Right cardiac atrium (tissue), 5 donors: ENCODE data around the gene SNAPC1. TPM values are rescaled to one million over a fixed set of nuclear protein-coding genes. Genes with fewer than 3 reads are reported as not detected.
A peak's percentile ranks its signal among the peaks of the same experiment; 100 is the strongest.

Experiments used
- ATAC-seq, 2 donors: fragments of 200-7000 bp; cut with Tn5 transposase; one replicate each; pipeline versions ENCODE4 v1.8.0 to v1.9.1; 2020; ENCODE audit warnings: moderate library complexity in 2 of 2, mild to moderate bottlenecking in 1 of 2
- DNase-seq, 3 donors: peaks; one replicate each; pipeline ENCODE4 v3.0.0-alpha.2; 2020
- H3K27ac ChIP-seq: one replicate; pipeline ENCODE4 v1.5.1; 2013; ENCODE audit warnings: mild to moderate bottlenecking, low read length, control low read depth, moderate library complexity
- H3K27me3 ChIP-seq: one replicate; pipeline ENCODE4 v1.6.1; 2013; ENCODE audit not compliant: control insufficient read depth, insufficient read depth
- H3K4me1 ChIP-seq: one replicate; pipeline ENCODE4 v1.6.1; 2013; ENCODE audit warnings: low read length; ENCODE audit not compliant: control insufficient read depth, insufficient read depth
- H3K4me3 ChIP-seq: one replicate; pipeline ENCODE4 v1.5.1; 2013; ENCODE audit warnings: low read length, control low read depth
- H3K9me3 ChIP-seq: one replicate; pipeline ENCODE4 v1.6.1; 2013; ENCODE audit warnings: low read length; ENCODE audit not compliant: control insufficient read depth
- WGBS: extraction: QIAGEN DNeasy Blood & Tissue Kit; methylation state at CpG from one replicate; pipeline ENCODE4 v1.1.7; 2013; 5-methylcytosine and 5-hydroxymethylcytosine counted together
- intact Hi-C, 4 donors: fragments of 100-400 bp; cut with DNase I; formaldehyde crosslinking; loops; one replicate each; pipeline versions ENCODE4 v1.11.0 to v1.14.0; 2022 to 2023
- polyA plus RNA-seq: library from polyadenylated mRNA; stranded (reverse); fragments of 200-250 nt; gene quantifications from one replicate; pipeline ENCODE4 v1.2.3, GENCODE V29; 2013
- total RNA-seq, 4 donors: library from RNA; stranded (reverse); fragmentation: NEBNext Ultra II Directional; extraction: Animal tissue kit (Norgen Biotek cat#: 25700); gene quantifications; one replicate each; pipeline ENCODE4 v1.2.1, GENCODE V29; 2021
- donor health status: healthy with polysubstance abuse.
- donor health status: DM: no; HTN: yes; CAD: no.
- donor health status: DM: no; HTN: no; CAD: no.
- donor health status: DM: no; HTN: yes; CAD: no; lungs with severe emphysema.
- donor health status: DM: yes; HTN: yes; CAD: no.

The SNAPC1 gene
- total and polyA plus RNA-seq, 5 donors, result 6.1 to 12.9 (median 9.1) TPM

DNA sequence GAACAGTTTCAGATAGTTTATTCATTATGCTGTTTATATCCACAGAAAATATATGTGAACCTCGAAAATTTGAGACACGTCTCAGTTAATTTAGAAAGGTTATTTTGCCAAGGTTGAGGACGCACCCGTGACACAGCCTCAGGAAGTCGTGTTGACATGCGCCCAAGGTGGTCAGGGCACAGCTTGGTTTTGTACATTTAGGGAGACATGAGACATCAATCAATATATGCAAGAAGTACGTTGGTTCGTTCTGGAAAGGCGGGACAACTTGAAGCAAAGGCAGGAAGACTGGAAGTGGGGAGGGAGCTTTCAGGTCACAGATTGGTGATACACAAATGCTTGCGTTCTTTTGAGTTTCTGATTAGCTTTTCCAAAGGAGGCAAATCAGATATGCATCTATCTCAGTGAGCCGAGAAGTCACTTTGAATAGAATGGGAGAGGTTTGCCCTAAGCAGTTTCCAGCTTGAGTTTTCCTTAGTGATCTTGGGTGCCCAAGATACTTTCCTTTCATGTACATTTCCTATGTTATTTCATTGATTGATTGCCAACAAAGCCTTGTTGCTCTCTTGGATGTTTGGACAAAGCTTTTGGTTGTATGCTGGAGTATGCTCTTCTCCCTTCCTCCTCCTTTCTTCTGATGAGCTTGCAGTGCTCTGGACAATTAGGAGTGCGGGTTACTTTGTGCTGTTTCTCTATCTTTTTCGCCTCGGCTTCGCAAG is 3.2 kb downstream of the SNAPC1 start:
- H3K4me1 ChIP-seq, result no peaks in the 10 kb centered on the region
- H3K27me3 ChIP-seq, result no peaks in the 10 kb centered on the region
- no peak overlapping the region for H3K4me3 ChIP-seq
- no peaks in the 10 kb centered on the region for H3K9me3 ChIP-seq
- DNase-seq, result no peak
- intact Hi-C loops, result no loop called here
- WGBS, result 64% methylated on average over 15 of the region's 15 CpGs
- H3K27ac ChIP-seq, result peak overlapping the region; percentile 33
- ATAC-seq, result no peak

DNA sequence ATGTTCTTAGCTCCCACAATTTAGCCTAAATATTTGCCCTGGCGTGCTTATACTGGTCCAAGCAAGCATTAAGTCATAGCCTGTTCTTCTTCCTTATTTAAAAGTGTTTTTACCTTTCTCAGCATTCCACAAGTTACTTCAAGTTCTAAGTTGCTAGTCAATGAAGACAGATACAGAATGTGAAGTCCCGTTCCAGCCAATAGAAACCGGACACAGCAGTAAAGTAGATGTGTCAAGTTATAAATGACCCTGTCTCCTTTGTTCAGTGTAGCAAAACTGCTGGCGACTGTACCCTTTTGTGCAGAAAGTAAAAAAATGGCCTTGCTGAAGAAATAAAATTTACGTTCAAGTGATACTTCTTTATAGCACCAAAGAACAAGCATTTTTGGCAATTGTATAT is 3.9 kb downstream of the SNAPC1 start:
- Histone ChIP-seq H3K4me3 (no peak overlapping the region), H3K4me1 (no peaks in the 10 kb centered on the region), H3K27me3 (no peaks in the 10 kb centered on the region), H3K9me3 (no peaks in the 10 kb centered on the region), H3K27ac (no peak overlapping the region)
- no peak for ATAC-seq
- intact Hi-C loops, result no loop called here
- no peak for DNase-seq
- WGBS, result 68% methylated on average over 5 of the region's 5 CpGs

DNA sequence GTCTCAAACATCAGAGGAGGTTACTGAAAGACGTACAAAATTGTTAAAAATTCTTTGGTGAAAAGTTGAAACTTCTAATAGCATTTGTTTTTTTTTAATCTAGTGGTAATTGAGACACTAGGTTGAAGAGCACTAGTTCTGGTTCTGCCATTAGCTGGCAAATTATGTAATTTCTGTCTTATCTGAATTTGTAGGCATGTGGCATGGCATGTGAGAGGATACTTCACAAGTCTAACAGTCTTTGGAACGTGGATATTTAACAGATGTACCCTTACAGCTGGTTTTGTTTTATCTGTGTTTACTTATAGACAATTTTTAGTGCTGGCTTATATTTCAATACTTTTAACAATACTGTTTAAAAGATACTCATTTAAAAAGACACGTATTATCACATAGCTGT is 6.0 kb downstream of the SNAPC1 start:
- intact Hi-C loops, result no loop called here
- Histone ChIP-seq H3K9me3 (no peaks in the 10 kb centered on the region), H3K27me3 (no peaks in the 10 kb centered on the region), H3K27ac (no peak overlapping the region), H3K4me1 (no peaks in the 10 kb centered on the region), H3K4me3 (no peak overlapping the region)
- WGBS, result 64% methylated on average over 3 of the region's 3 CpGs
- ATAC-seq, result no peak
- DNase-seq, result no peak

DNA sequence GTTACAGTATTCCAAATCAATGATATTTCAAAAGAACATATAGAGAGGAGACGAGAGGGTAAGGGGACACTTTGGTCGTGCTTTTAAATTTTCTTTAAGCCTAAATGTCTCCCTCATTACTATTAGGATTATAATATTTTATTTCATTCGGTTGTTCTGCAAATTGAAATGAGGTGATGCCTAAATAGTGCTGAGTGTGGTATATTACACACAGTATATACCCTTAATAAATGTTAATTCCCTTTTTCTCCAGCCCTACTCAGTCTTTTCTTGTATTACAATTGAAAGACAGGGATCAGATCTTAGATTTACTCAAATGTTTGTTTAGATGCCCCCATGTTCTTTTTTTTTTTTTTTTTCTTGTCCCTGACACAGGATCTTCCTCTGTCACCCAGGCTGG is 7.7 kb downstream of the SNAPC1 start:
- Histone ChIP-seq H3K4me1 (no peaks in the 10 kb centered on the region), H3K9me3 (no peaks in the 10 kb centered on the region), H3K27me3 (no peaks in the 10 kb centered on the region), H3K4me3 (no peak overlapping the region), H3K27ac (no peak overlapping the region)
- WGBS, result 92% methylated on average over 3 of the region's 3 CpGs
- no peak for DNase-seq
- intact Hi-C loops, result loop anchor here in 1 of 4 donors (10.0 kb wide), 1 partner anchor 65 kb away; no protein-coding TSS in a partner anchor
- no peak for ATAC-seq

DNA sequence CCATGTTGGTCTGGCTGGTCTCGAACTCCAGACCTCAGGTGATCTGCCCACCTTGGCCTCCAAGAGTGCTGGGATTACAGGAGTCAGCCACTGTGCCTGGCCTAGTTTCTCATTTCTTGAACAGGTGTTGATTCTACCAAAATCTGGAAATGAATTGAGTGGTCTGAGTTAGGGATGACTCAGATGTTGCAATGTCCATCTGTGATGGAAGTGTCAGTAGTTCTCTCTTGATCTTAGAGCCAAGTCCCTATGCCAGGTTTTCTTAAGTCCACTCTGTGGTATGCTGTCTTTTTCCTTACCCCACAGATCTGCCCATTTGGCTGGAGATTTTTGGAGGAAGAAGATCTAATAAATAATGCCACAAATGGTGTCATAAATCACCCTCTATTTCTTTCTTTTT is 12.6 kb downstream of the SNAPC1 start:
- WGBS, result 98% methylated on average over 1 of the region's 1 CpG
- Histone ChIP-seq H3K4me1 (no peaks in the 10 kb centered on the region), H3K27me3 (no peaks in the 10 kb centered on the region), H3K27ac (no peak overlapping the region), H3K9me3 (no peaks in the 10 kb centered on the region), H3K4me3 (no peak overlapping the region)
- ATAC-seq, result no peak
- no peak for DNase-seq
- intact Hi-C loops, result loop anchor here in 1 of 4 donors (10.0 kb wide), 1 partner anchor 60 kb away; no protein-coding TSS in a partner anchor

DNA sequence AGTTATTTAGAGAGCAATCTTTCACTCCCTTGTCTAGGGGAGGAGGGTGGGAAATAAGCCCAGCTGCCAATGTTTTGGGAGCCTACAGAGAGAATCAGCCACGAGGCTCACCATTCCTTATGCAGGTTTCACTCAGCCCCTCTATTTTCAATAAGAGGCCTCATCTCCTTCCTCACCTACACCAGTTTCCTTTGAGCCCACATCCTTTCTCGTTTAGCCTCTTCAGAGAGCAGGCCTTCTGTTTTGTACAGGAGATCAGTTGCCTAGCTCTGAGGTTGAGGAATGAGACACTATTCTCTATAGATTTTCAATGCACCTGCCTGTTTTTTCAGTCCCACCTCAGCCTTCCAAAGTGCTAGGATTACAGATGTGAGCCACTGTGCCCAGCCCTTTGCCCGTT is 17.9 kb downstream of the SNAPC1 start:
- ATAC-seq (no peak), DNase-seq (no peak)
- Histone ChIP-seq H3K27me3 (no peaks in the 10 kb centered on the region), H3K4me3 (no peak overlapping the region), H3K9me3 (no peaks in the 10 kb centered on the region), H3K27ac (no peak overlapping the region), H3K4me1 (no peaks in the 10 kb centered on the region)
- 79% methylated on average over 3 of the region's 3 CpGs for WGBS
- intact Hi-C loops, result loop anchor here in 1 of 4 donors (10.0 kb wide), 1 partner anchor 55 kb away; no protein-coding TSS in a partner anchor

DNA sequence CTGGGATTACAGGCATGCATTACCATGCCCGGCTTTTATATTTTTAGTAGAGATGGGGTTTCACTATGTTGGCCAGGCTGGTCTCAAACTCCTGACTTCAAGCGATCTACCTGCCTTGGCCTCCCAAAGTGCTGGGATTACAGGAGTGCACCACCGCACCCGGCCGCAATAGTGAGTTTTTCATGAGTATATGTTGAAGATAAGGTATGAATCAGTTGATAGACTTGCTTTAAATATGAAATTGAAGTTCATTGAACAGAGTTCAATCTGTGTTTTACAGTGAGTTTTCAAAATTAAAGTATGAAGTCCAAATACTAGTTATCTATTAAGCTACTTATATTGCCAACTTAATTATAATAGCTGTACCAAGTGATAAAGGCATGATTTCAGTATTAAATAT is 35.1 kb downstream of the SNAPC1 start:
- no peak overlapping the region for H3K27ac ChIP-seq
- intact Hi-C loops, result no loop called here
- no peak for DNase-seq
- no peaks in the 10 kb centered on the region for H3K9me3 ChIP-seq
- 96% methylated on average over 5 of the region's 5 CpGs for WGBS
- ATAC-seq, result no peak
- H3K27me3 ChIP-seq, result no peaks in the 10 kb centered on the region
- H3K4me3 ChIP-seq, result no peak overlapping the region
- no peaks in the 10 kb centered on the region for H3K4me1 ChIP-seq

DNA sequence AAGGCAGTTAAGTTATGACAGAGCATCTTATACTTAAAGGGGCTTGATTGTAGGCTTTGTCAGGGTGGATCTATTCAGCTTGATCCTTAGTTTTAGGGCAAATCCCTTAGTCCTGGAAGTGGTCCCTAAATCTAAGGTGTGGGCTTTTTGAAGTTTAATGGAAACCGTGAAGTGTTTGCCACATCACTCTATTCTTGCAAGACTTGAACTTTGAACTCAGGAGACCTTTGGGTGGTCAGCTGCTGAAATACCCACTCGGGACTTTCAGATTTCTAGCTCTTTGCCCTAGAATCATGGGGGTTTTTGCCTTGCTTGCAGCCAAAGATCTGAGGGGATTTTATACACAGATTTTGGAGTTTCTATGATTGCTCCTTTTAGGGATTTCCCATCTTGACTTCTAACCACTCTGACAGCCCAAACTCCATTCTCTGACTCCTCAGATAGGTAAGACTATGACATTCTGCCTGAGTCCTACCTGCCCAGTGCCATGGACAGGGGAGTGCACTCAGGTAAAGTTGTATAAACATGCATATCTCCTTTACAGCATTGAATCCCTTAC is 39.9 kb downstream of the SNAPC1 start:
- Histone ChIP-seq H3K4me3 (no peak overlapping the region), H3K9me3 (no peaks in the 10 kb centered on the region), H3K27me3 (no peaks in the 10 kb centered on the region), H3K4me1 (no peaks in the 10 kb centered on the region), H3K27ac (no peak overlapping the region)
- DNase-seq, result no peak
- 80% methylated on average over 2 of the region's 2 CpGs for WGBS
- no peak for ATAC-seq
- intact Hi-C loops, result no loop called here

DNA sequence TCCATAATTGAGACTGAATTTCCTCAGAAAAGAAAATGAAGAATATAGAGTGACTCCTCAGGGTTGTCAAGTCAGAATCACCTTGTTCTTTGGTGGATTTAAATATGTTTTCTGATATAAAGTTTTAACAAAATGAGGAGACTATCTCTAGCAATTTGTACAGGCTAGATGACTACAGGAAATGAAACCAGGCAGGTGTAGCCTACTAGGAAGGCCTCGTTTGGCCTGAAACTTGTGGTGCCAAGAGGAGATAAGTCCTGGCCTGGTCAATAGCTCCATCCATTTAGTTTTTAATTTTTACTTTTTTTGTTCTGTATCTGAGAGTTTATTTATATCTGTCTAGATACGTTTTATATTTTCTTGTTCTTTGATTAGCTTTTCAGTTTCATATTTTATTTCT is 41.5 kb downstream of the SNAPC1 start:
- intact Hi-C loops, result no loop called here
- Histone ChIP-seq H3K9me3 (no peaks in the 10 kb centered on the region), H3K4me3 (no peak overlapping the region), H3K27me3 (no peaks in the 10 kb centered on the region), H3K27ac (no peak overlapping the region), H3K4me1 (no peaks in the 10 kb centered on the region)
- WGBS, result 82% methylated on average over 2 of the region's 2 CpGs
- DNase-seq (no peak), ATAC-seq (no peak)

DNA sequence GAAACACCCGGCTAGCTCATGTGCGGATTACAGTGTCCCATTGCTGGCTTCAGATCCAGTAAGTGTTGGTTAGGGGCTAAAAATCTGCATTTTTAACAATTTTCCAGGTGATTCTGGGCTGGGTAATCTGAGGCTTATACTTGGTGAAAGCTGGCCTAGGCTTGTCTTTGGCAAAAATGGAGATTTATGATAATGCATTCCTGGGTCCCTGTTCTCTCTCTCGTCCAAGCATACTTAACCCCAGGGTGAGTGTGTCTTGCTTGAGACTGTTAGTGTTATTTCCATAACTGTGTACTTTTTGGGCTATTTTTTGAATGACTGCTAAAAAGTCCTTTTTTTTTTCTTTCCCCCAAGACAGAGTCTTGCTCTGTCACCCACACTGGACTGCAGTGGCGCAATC is 43.2 kb downstream of the SNAPC1 start:
- intact Hi-C loops, result no loop called here
- Histone ChIP-seq H3K4me1 (no peaks in the 10 kb centered on the region), H3K27me3 (no peaks in the 10 kb centered on the region), H3K9me3 (no peaks in the 10 kb centered on the region), H3K27ac (no peak overlapping the region), H3K4me3 (no peak overlapping the region)
- DNase-seq, result no peak
- WGBS, result 97% methylated on average over 4 of the region's 4 CpGs
- no peak for ATAC-seq

DNA sequence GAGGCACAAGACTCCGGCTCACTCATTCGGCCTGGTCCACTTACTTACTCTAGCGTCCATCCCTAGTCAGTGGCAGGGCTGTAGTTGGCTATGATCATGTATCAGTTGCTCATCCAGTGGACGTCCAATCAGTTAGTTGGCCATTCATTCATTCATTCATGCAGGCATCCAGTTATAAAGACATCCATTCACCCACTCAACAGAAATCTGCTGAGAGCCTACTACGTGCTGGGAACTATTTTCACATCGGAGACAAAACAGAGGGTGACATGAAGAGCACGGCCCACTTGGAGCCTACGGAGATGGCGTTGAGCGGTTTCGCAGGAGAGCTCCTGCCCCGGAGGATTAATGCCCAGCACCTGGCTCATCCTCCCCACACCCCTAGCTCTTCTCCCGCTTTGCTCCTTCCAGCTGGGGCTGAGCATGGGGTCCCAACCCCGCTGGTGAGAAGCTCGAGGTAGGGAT is 49.7 kb downstream of the SNAPC1 start:
- no peaks in the 10 kb centered on the region for H3K27me3 ChIP-seq
- H3K4me1 ChIP-seq, result no peaks in the 10 kb centered on the region
- DNase-seq, result no peak
- no peaks in the 10 kb centered on the region for H3K9me3 ChIP-seq
- intact Hi-C loops, result no loop called here
- no peak overlapping the region for H3K27ac ChIP-seq
- WGBS, result 67% methylated on average over 15 of the region's 15 CpGs
- peak overlapping the region; percentile 61 for H3K4me3 ChIP-seq
- no peak for ATAC-seq
